IgD-negative memory B cell (primary cell): ENCODE measurements around the gene MLLT3. TPM values are rescaled to one million over a fixed set of nuclear protein-coding genes. Genes with fewer than 3 reads are reported as not detected.

Experiments
- H3K27ac Mint-ChIP-seq, 3 donors: one replicate each; pipeline ENCODE4 v1.8.0; 2020 to 2022; ENCODE audit warnings: mild to moderate bottlenecking in 3 of 3, mixed read lengths in 3 of 3, moderate library complexity in 1 of 3
- H3K27me3 Mint-ChIP-seq: one replicate; pipeline ENCODE4 v1.8.0; 2021; ENCODE audit warnings: mixed read lengths
- H3K36me3 Mint-ChIP-seq: one replicate; pipeline ENCODE4 v1.8.0; 2020; ENCODE audit warnings: mild to moderate bottlenecking, mixed read lengths
- H3K4me1 Mint-ChIP-seq, 3 donors: one replicate each; pipeline ENCODE4 v1.8.0; 2020 to 2022; ENCODE audit warnings: mixed read lengths in 3 of 3, mild to moderate bottlenecking in 1 of 3
- H3K4me3 Mint-ChIP-seq, 4 donors: one replicate each; pipeline ENCODE4 v1.8.0; 2020 to 2022; ENCODE audit warnings: mild to moderate bottlenecking in 4 of 4, mixed read lengths in 4 of 4, moderate library complexity in 3 of 4
- H3K9me3 Mint-ChIP-seq, 3 donors: one replicate each; pipeline ENCODE4 v1.8.0; 2020 to 2021; ENCODE audit warnings: mixed read lengths in 3 of 3, mild to moderate bottlenecking in 1 of 3
- polyA plus RNA-seq: library from polyadenylated mRNA; unstranded; fragments of 300-500 nt; fragmentation: Illumina TruSeq; gene quantifications from one replicate; pipeline ENCODE4 v1.2.3, GENCODE V29; 2021

The MLLT3 gene
- polyA plus RNA-seq, 1 donor from 2014 or later = 3.2 TPM

DNA sequence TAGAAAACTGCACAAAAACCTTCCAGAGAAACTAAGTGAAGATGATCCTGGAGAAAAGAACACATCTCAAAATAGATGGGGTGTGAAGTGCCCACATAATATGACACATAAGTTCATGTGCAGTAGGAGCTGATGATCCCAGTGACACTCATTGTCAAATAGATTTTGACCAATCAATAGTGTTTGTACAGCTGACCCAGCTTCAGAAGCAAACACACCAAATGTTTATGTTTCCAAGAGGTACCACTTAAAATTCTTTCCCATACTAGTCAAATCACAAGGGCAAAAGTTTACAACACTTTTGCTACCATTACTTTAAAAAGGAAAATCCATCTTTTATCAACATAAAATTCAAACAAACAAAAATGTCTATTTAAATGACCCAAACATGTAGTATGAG lies 175.0 kb downstream of the MLLT3 start:
- H3K27me3 Mint-ChIP-seq = no peaks in the 10 kb centered on the region
- no peaks in the 10 kb centered on the region for H3K4me1 Mint-ChIP-seq
- no peaks in the 10 kb centered on the region for H3K9me3 Mint-ChIP-seq
- no peak overlapping the region for H3K27ac Mint-ChIP-seq
- no peak overlapping the region for H3K4me3 Mint-ChIP-seq
- H3K36me3 Mint-ChIP-seq = no peaks in the 10 kb centered on the region

- H3K4me1 Mint-ChIP-seq = no peaks in the 10 kb centered on the region
- no peak overlapping the region for H3K27ac Mint-ChIP-seq
- no peaks in the 10 kb centered on the region for H3K27me3 Mint-ChIP-seq
- no peak overlapping the region for H3K4me3 Mint-ChIP-seq
- H3K36me3 Mint-ChIP-seq = no peaks in the 10 kb centered on the region
- no peaks in the 10 kb centered on the region for H3K9me3 Mint-ChIP-seq
These were observed 176.1 kb downstream of the MLLT3 start for GRCh38 chr9:20446248-20446647.

DNA sequence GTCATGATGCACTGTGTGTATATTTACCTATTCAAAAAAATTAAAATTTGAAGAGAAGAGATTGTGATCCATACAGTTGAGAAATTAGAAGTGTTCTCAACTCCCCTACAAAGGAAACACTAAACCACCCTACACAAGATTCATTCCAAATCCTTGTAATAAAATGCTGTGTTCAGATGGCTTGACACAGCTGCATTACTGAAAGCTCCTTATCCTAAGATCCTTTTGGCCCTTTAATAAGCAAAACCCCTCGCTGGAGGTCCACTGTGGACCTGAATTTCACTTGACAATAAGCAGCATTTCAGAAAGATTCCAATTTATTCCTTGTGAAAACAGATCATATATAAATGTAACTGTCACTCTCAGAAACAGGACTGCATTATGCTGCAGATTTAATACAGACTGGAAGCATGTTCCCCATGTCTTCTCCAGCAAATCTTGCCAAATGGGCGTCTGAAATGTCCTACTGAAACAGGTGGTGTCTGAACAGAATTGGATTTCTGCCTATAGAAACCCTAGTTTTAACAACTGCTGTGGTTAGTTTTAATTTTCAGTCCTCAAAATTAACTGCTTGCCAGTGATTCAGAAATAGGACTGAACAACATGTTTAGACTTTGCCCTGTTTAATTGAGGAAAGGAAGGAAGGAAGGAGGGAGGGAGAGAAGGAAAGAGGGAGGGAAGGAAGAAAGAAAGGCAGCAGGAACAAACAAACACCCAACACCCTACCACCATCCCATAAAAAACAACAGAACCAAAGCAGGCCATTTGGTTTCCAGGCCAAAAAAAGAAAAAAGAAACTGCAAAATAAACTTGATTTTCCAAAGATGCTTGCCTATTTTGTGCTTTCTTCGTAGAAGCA lies 179.6 kb downstream of the MLLT3 start:
- Mint-ChIP-seq H3K9me3 (no peaks in the 10 kb centered on the region), H3K27me3 (no peaks in the 10 kb centered on the region), H3K4me3 (no peak overlapping the region), H3K27ac (no peak overlapping the region), H3K36me3 (no peaks in the 10 kb centered on the region), H3K4me1 (peaks cover 0 to 1% (median 0%) of the 10 kb centered on the region in 3 donors)

DNA sequence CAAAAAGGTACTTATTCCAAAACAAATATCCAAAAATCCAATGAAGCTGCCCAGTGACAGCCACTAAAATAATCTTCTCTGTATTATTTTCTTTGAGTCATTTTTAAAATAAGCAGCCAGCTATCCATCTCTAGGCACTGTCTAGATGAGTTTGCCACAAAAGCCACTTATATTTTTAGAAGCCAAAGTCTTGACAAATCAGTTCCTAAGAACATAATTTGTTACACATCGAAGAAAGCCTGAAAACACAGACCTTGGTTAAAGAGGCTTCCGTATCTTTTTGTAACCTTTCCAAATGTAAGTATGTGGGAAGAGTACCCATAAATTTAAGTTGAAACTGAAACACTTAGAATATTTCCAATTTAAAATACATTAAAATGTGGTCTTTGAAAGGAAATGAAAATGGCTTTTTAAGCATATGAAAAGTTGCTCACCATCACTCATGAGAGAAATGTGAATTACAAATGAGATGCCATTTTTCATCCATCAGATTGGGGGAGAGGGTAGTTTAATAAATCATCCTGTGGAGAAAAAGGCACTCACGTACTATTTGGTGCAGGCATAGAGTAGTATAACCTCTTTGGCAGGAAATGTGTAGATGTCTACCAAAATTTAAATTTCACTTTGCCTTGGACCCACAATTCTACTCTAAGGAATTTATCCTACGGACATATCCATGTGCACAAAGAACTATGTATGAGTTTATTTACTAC lies 180.4 kb downstream of the MLLT3 start:
- no peak overlapping the region for H3K4me3 Mint-ChIP-seq
- H3K27me3 Mint-ChIP-seq = no peaks in the 10 kb centered on the region
- H3K9me3 Mint-ChIP-seq = no peaks in the 10 kb centered on the region
- peaks cover 0 to 1% (median 0%) of the 10 kb centered on the region in 3 donors for H3K4me1 Mint-ChIP-seq
- no peak overlapping the region for H3K27ac Mint-ChIP-seq
- H3K36me3 Mint-ChIP-seq = peaks cover 2% of the 10 kb centered on the region

DNA sequence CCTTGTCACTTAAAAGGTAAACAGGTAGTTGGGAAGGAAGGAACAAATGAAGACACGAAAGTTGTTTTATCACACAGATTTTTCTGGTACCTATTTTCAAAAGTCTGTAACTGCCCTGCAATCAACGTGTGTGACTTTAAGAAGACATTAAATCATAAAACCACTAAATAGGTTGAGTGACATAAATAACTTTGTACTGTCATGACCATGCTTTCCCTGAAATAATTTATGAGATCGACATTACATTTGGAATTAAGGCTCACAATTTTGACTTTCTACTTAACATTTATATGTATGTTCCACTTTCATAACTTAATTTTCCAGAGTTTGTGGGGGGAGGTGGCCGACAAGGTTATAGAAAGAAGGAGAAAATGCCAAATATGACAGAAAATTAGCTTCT lies 181.1 kb downstream of the MLLT3 start:
- Mint-ChIP-seq H3K4me3 (peak overlapping the region in 1 of 4 donors; percentile 10), H3K27me3 (no peaks in the 10 kb centered on the region), H3K27ac (no peak overlapping the region), H3K36me3 (peaks cover 2% of the 10 kb centered on the region), H3K4me1 (peaks cover 0 to 1% (median 0%) of the 10 kb centered on the region in 3 donors), H3K9me3 (no peaks in the 10 kb centered on the region)

- Mint-ChIP-seq H3K27ac (no peak overlapping the region), H3K36me3 (peaks cover 2% of the 10 kb centered on the region), H3K4me3 (no peak overlapping the region), H3K9me3 (no peaks in the 10 kb centered on the region), H3K4me1 (peaks cover 0 to 1% (median 0%) of the 10 kb centered on the region in 3 donors), H3K27me3 (no peaks in the 10 kb centered on the region)
These were observed 184.8 kb downstream of the MLLT3 start for GRCh38 chr9:20437476-20437875.

- H3K27ac Mint-ChIP-seq = no peak overlapping the region
- H3K4me3 Mint-ChIP-seq = no peak overlapping the region
- peaks cover 0 to 1% (median 0%) of the 10 kb centered on the region in 3 donors for H3K4me1 Mint-ChIP-seq
- H3K36me3 Mint-ChIP-seq = peaks cover 2% of the 10 kb centered on the region
- H3K9me3 Mint-ChIP-seq = no peaks in the 10 kb centered on the region
- H3K27me3 Mint-ChIP-seq = no peaks in the 10 kb centered on the region
These were observed 185.7 kb downstream of the MLLT3 start for GRCh38 chr9:20436476-20437195.

DNA sequence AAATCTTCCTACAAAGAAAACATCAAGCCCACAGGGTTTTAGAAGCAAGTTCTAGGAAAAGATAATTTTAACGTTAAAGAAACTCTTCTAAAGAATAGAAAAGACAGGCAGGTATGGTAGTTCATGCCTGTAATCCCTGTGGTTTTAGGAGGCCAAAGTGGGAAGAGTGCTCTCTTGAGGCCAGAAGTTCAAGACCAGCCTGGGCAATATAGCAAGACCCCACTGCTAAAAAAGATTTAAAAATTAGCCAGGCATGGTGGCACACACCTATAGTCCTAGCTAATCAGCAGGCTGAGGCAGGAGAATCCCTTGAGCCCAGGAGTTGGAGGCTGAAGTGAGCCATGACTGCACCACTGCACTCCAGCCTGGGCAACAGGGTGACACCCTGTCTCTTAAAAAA lies 193.3 kb downstream of the MLLT3 start:
- H3K4me1 Mint-ChIP-seq = peaks cover 0 to 7% (median 0%) of the 10 kb centered on the region in 3 donors
- H3K27ac Mint-ChIP-seq = no peak overlapping the region
- no peaks in the 10 kb centered on the region for H3K27me3 Mint-ChIP-seq
- no peak overlapping the region for H3K4me3 Mint-ChIP-seq
- no peaks in the 10 kb centered on the region for H3K36me3 Mint-ChIP-seq
- H3K9me3 Mint-ChIP-seq = no peaks in the 10 kb centered on the region

DNA sequence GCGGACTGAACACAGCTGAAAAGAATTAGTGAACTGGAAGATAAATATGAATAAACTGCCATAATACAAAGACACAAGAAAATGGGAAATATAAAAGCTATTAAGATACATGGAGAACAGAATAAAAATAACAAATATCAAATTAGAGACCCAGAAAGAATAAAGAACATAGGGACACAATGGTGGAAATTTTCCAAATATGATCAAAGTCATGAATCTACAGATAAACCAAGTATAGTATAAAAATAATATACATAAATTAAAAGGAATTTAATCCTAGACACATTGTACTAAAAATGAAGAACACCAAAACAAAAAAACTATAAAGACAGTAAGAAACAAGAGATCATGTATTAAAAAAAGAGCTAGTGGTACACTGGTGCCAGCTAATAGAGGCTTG lies 194.9 kb downstream of the MLLT3 start:
- peaks cover 0 to 7% (median 0%) of the 10 kb centered on the region in 3 donors for H3K4me1 Mint-ChIP-seq

GRCh38 chr9:20426019-20426418 lies 196.3 kb downstream of the MLLT3 start:
- no peak overlapping the region for H3K27ac Mint-ChIP-seq
- H3K36me3 Mint-ChIP-seq = no peaks in the 10 kb centered on the region
- H3K9me3 Mint-ChIP-seq = no peaks in the 10 kb centered on the region
- peak overlapping the region in 1 of 4 donors; percentile 32 for H3K4me3 Mint-ChIP-seq
- no peaks in the 10 kb centered on the region for H3K27me3 Mint-ChIP-seq
- peaks cover 0 to 7% (median 0%) of the 10 kb centered on the region in 3 donors for H3K4me1 Mint-ChIP-seq

More for the DNA sequence above, 194.9 kb downstream of the MLLT3 start:
- Mint-ChIP-seq H3K27me3 (no peaks in the 10 kb centered on the region), H3K4me3 (no peak overlapping the region), H3K36me3 (no peaks in the 10 kb centered on the region), H3K9me3 (no peaks in the 10 kb centered on the region), H3K27ac (no peak overlapping the region)

- H3K27ac Mint-ChIP-seq = no peak overlapping the region
- no peaks in the 10 kb centered on the region for H3K9me3 Mint-ChIP-seq
- H3K27me3 Mint-ChIP-seq = no peaks in the 10 kb centered on the region
- no peaks in the 10 kb centered on the region for H3K36me3 Mint-ChIP-seq
- no peak overlapping the region for H3K4me3 Mint-ChIP-seq
- no peaks in the 10 kb centered on the region for H3K4me1 Mint-ChIP-seq
These were observed 202.8 kb downstream of the MLLT3 start for GRCh38 chr9:20419533-20419932.

- H3K9me3 Mint-ChIP-seq = no peaks in the 10 kb centered on the region
- no peaks in the 10 kb centered on the region for H3K36me3 Mint-ChIP-seq
- no peak overlapping the region for H3K27ac Mint-ChIP-seq
- no peaks in the 10 kb centered on the region for H3K27me3 Mint-ChIP-seq
- H3K4me1 Mint-ChIP-seq = no peaks in the 10 kb centered on the region
- H3K4me3 Mint-ChIP-seq = no peak overlapping the region
These were observed 203.8 kb downstream of the MLLT3 start for GRCh38 chr9:20418485-20418884.

GRCh38 chr9:20417373-20418080 lies 204.8 kb downstream of the MLLT3 start:
- Mint-ChIP-seq H3K9me3 (no peaks in the 10 kb centered on the region), H3K27me3 (no peaks in the 10 kb centered on the region), H3K27ac (peak overlapping the region in 1 of 3 donors; percentile 75), H3K4me3 (no peak overlapping the region), H3K36me3 (no peaks in the 10 kb centered on the region), H3K4me1 (no peaks in the 10 kb centered on the region)

GRCh38 chr9:20414150-20414549 lies 208.1 kb downstream of the MLLT3 start:
- H3K27ac Mint-ChIP-seq = peak overlapping the region in 1 of 3 donors; percentile 57

More at GRCh38 chr9:20414150-20414549, 208.1 kb downstream of the MLLT3 start:
- Mint-ChIP-seq H3K27me3 (no peaks in the 10 kb centered on the region), H3K4me1 (no peaks in the 10 kb centered on the region), H3K4me3 (no peak overlapping the region), H3K36me3 (no peaks in the 10 kb centered on the region), H3K9me3 (no peaks in the 10 kb centered on the region)
